GM13976 (cell line): Measurements from ENCODE around the gene PSAPL1.

Source experiments
- DNase-seq: peaks from one replicate; pipeline ENCODE4 v3.0.0; 2012; ENCODE audit warnings: low spot score
- in situ Hi-C: fragments of 300-500 bp; cut with MboI; formaldehyde crosslinking; loops from one replicate; pipeline ENCODE4 v1.12.0; 2022; ENCODE audit warnings: low sequenced_read_pairs, mixed read lengths, inconsistent platforms; ENCODE audit not compliant: unreplicated experiment
- TF ChIP-seq, protein P1 (sequence below): IDR thresholded peaks from 2 replicates; pipeline ENCODE4 v1.5.1; 2012; ENCODE audit warnings: borderline replicate concordance, mild to moderate bottlenecking; ENCODE audit not compliant: insufficient read depth; ENCODE audit errors: extremely low read depth, missing control alignments, control extremely low read depth

Gene PSAPL1, protein sequence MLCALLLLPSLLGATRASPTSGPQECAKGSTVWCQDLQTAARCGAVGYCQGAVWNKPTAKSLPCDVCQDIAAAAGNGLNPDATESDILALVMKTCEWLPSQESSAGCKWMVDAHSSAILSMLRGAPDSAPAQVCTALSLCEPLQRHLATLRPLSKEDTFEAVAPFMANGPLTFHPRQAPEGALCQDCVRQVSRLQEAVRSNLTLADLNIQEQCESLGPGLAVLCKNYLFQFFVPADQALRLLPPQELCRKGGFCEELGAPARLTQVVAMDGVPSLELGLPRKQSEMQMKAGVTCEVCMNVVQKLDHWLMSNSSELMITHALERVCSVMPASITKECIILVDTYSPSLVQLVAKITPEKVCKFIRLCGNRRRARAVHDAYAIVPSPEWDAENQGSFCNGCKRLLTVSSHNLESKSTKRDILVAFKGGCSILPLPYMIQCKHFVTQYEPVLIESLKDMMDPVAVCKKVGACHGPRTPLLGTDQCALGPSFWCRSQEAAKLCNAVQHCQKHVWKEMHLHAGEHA

DNA sequence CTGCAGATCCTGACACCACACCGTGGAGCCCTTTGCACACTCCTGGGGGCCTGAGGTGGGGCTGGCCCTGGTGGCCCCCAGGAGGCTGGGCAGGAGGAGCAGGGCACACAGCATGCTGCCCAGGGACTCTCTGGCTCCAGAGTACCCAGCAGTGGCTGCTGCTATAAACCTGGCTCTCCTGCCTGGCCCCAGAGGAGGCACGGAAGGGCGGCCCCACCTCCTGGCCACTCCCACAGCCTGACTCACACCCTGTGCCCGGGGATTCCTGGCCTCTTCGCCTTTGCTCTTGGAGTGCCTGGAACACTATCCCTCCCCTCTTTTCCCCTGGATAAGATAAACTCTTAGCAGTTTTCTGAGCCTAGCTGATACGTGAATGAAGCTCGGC, at the start of gene PSAPL1:
PSAPL1 (minus strand) TSS at position 165 of the 385 bp plus-strand sequence; CDS start at position 114, 51 bp downstream.
- DNase-seq, result no peak
- in situ Hi-C loops, result no loop called here
- TF ChIP-seq, protein P1, sequence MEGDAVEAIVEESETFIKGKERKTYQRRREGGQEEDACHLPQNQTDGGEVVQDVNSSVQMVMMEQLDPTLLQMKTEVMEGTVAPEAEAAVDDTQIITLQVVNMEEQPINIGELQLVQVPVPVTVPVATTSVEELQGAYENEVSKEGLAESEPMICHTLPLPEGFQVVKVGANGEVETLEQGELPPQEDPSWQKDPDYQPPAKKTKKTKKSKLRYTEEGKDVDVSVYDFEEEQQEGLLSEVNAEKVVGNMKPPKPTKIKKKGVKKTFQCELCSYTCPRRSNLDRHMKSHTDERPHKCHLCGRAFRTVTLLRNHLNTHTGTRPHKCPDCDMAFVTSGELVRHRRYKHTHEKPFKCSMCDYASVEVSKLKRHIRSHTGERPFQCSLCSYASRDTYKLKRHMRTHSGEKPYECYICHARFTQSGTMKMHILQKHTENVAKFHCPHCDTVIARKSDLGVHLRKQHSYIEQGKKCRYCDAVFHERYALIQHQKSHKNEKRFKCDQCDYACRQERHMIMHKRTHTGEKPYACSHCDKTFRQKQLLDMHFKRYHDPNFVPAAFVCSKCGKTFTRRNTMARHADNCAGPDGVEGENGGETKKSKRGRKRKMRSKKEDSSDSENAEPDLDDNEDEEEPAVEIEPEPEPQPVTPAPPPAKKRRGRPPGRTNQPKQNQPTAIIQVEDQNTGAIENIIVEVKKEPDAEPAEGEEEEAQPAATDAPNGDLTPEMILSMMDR, result no peak

DNA sequence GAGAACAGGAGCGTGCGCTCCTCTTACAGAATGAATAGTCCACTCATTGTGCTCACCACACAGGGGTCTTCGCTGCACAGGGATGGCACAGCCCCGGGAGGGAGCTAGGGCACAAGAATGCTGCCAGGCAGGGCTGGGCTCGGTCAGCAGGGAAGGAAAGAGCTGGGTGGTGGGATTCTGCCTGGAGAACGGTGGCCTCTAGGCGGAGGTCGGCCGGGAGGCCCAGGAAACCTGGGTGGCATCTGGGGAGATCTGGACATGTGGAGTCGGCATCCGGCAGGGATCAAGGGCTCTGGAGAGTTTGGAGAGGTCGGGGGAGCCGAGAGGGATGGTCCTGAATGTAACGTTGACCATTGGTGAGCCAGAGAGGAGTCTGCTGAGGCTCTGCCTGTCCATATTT, 46.5 kb upstream of the PSAPL1 start:
- TF ChIP-seq, protein P1, result no peak
- in situ Hi-C loops, result no loop called here
- no peak for DNase-seq

DNA sequence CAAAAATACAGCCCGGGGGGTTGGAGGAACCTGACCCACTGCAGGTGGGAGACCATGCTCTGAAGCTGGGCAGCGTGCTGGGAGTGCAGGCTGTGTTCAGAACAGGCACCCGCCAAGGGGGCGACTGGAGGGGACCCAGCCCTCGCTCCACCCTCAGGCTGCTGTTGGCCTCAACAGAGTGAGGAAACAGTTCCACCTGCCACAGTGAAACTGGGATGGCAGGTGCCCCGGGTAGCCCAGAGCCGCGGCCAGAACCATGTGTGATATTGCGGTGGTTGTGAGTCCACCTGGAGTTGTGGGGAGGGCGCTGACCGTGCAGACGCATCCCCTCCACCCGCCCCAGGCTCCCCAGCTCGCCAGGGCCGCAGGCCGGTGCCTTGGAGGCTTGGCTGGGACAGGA, 45.7 kb upstream of the PSAPL1 start:
- in situ Hi-C loops, result no loop called here
- TF ChIP-seq, protein P1, result no peak
- no peak for DNase-seq

DNA sequence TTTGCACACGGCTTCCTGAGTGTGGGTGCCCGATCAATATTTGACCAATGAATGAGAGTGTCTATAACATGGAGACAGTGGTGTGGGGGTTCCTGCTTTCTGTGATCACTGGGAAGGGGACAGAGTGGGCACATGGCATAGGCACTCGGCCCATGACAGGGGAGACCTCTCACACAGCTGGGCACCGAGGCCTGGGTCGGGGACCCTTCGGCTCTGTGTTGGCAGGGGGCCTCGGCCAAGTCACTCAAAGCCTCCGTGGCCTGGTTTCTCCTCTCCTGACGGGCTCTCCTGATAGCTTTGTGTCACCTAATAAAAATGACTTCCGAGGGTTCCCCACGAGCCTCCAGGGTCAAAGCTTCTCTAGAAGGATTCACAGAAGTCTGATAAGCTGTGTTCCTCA, 43.9 kb upstream of the PSAPL1 start:
- TF ChIP-seq, protein P1, result no peak
- no peak for DNase-seq
- in situ Hi-C loops, result no loop called here

DNA sequence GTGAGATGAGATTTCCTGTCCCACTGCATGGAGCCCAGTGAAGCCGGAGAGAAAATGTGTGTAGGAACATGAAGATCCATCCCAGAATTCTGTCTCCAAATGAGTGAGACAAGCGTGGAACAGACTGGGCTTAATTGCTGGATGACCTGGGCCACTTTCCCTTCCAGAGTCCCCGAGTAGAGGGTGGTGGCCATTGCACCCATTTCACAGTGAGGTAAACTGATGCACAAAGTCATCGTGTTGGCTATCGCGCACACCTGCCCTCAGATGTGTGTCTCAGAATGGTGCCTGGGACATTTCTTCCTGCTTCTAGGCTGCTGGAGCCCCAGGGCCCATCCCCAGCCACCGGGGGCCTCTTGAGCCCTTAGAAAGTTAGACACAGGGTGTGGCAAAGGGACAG, 43.0 kb upstream of the PSAPL1 start:
- in situ Hi-C loops, result no loop called here
- TF ChIP-seq, protein P1, result no peak
- no peak for DNase-seq

DNA sequence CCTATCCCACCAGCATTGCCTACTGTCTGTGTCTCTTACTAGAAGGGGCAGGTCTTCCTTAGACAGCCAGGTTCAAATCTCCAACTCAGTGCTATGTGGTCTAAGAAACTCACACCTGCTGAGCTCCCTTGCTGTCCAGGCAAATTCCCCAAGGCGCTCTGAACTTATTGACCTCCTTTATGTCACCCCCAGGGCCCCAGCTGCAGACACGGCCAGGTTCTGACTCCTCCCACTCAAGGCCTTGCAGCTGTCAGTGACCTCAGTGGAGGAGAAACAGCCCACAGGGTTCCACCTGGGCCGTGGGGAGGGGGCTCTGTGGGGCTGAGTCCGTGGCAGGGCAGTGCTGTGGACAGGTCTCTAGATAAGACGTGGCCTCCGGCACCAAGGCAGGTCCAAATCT, 42.1 kb upstream of the PSAPL1 start:
- in situ Hi-C loops, result no loop called here
- no peak for DNase-seq
- TF ChIP-seq, protein P1, result no peak

DNA sequence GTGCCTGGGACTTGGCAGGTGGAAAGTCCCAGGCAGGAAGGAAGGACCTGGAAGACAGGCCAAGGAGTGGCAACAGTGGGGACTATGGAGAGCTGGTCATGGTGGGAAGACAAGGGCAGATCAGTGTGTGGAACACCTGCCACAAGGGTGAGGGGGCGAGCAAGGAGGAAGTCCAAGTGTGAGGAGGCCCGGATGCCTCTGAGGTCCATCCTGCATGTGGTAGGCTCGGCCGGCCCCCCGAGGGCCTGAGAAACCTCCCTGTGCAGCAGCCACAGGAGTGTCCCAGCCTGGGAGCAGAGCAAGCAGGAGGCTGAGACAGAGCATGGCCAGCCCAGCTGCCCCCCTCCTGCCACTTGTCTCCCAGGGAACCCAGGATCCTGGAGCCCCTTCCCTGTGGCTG, 40.5 kb upstream of the PSAPL1 start:
- TF ChIP-seq, protein P1, result no peak
- in situ Hi-C loops, result no loop called here
- no peak for DNase-seq
